ENCODE results near the gene TMC5. TPM values are rescaled to one million over a fixed set of nuclear protein-coding genes. Genes with fewer than 3 reads are reported as not detected.

The TMC5 gene
- total and polyA plus RNA-seq, 2 of the 13 experiments (the other 11 are each of a cell fraction or from before 2014, with no cell fraction given), result 0.09 to 0.41 TPM

GRCh38 chr16:19542138-19542821 lies 124.6 kb downstream of the TMC5 start (continued):
- TF ChIP-seq ZFP36 (IDR thresholded peaks at IDR 0.05; ENCODE audit: borderline replicate concordance, low read depth, low read length, partially characterized antibody) (no peak), CREB1 (IDR thresholded peaks at IDR 0.05) (no peak), CREB1 (CRISPR knock-in tag; IDR thresholded peaks at IDR 0.05) (peak; percentile 85), SKIL (CRISPR knock-in tag; IDR thresholded peaks at IDR 0.05; ENCODE audit: borderline replicate concordance) (no peak), SRSF1 (optimal IDR thresholded peaks at IDR 0.05; ENCODE audit: low read depth, low read length) (no peak), SOX6 (IDR thresholded peaks at IDR 0.05) (no peak), SOX6 (CRISPR knock-in tag; IDR thresholded peaks at IDR 0.05) (peak; percentile 95), SUZ12 (IDR thresholded peaks at IDR 0.05; ENCODE audit: low read depth, low read length) (no peak), NONO (IDR thresholded peaks at IDR 0.05) (no peak), NONO (CRISPR knock-in tag; conservative IDR thresholded peaks at IDR 0.05) (no peak; the same call in 1 of the 2 replicates), SIX1 (CRISPR knock-in tag; IDR thresholded peaks at IDR 0.05; ENCODE audit: borderline replicate concordance) (peak; percentile 92), ZNF232 (CRISPR knock-in tag; IDR thresholded peaks at IDR 0.05; ENCODE audit: borderline replicate concordance) (no peak), ZNF510 (CRISPR knock-in tag; IDR thresholded peaks at IDR 0.05; ENCODE audit: low read depth) (no peak), SRSF4 (IDR thresholded peaks at IDR 0.05; ENCODE audit: low read depth, low read length, poor library complexity, severe bottlenecking) (no peak)
- TF ChIP-seq, protein P1, sequence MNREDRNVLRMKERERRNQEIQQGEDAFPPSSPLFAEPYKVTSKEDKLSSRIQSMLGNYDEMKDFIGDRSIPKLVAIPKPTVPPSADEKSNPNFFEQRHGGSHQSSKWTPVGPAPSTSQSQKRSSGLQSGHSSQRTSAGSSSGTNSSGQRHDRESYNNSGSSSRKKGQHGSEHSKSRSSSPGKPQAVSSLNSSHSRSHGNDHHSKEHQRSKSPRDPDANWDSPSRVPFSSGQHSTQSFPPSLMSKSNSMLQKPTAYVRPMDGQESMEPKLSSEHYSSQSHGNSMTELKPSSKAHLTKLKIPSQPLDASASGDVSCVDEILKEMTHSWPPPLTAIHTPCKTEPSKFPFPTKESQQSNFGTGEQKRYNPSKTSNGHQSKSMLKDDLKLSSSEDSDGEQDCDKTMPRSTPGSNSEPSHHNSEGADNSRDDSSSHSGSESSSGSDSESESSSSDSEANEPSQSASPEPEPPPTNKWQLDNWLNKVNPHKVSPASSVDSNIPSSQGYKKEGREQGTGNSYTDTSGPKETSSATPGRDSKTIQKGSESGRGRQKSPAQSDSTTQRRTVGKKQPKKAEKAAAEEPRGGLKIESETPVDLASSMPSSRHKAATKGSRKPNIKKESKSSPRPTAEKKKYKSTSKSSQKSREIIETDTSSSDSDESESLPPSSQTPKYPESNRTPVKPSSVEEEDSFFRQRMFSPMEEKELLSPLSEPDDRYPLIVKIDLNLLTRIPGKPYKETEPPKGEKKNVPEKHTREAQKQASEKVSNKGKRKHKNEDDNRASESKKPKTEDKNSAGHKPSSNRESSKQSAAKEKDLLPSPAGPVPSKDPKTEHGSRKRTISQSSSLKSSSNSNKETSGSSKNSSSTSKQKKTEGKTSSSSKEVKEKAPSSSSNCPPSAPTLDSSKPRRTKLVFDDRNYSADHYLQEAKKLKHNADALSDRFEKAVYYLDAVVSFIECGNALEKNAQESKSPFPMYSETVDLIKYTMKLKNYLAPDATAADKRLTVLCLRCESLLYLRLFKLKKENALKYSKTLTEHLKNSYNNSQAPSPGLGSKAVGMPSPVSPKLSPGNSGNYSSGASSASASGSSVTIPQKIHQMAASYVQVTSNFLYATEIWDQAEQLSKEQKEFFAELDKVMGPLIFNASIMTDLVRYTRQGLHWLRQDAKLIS (CRISPR knock-in tag; IDR thresholded peaks at IDR 0.05), result no peak
- TF ChIP-seq, protein P2, sequence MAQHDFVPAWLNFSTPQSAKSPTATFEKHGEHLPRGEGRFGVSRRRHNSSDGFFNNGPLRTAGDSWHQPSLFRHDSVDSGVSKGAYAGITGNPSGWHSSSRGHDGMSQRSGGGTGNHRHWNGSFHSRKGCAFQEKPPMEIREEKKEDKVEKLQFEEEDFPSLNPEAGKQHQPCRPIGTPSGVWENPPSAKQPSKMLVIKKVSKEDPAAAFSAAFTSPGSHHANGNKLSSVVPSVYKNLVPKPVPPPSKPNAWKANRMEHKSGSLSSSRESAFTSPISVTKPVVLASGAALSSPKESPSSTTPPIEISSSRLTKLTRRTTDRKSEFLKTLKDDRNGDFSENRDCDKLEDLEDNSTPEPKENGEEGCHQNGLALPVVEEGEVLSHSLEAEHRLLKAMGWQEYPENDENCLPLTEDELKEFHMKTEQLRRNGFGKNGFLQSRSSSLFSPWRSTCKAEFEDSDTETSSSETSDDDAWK (CRISPR knock-in tag; IDR thresholded peaks at IDR 0.05), result no peak
- TF ChIP-seq, protein P3, sequence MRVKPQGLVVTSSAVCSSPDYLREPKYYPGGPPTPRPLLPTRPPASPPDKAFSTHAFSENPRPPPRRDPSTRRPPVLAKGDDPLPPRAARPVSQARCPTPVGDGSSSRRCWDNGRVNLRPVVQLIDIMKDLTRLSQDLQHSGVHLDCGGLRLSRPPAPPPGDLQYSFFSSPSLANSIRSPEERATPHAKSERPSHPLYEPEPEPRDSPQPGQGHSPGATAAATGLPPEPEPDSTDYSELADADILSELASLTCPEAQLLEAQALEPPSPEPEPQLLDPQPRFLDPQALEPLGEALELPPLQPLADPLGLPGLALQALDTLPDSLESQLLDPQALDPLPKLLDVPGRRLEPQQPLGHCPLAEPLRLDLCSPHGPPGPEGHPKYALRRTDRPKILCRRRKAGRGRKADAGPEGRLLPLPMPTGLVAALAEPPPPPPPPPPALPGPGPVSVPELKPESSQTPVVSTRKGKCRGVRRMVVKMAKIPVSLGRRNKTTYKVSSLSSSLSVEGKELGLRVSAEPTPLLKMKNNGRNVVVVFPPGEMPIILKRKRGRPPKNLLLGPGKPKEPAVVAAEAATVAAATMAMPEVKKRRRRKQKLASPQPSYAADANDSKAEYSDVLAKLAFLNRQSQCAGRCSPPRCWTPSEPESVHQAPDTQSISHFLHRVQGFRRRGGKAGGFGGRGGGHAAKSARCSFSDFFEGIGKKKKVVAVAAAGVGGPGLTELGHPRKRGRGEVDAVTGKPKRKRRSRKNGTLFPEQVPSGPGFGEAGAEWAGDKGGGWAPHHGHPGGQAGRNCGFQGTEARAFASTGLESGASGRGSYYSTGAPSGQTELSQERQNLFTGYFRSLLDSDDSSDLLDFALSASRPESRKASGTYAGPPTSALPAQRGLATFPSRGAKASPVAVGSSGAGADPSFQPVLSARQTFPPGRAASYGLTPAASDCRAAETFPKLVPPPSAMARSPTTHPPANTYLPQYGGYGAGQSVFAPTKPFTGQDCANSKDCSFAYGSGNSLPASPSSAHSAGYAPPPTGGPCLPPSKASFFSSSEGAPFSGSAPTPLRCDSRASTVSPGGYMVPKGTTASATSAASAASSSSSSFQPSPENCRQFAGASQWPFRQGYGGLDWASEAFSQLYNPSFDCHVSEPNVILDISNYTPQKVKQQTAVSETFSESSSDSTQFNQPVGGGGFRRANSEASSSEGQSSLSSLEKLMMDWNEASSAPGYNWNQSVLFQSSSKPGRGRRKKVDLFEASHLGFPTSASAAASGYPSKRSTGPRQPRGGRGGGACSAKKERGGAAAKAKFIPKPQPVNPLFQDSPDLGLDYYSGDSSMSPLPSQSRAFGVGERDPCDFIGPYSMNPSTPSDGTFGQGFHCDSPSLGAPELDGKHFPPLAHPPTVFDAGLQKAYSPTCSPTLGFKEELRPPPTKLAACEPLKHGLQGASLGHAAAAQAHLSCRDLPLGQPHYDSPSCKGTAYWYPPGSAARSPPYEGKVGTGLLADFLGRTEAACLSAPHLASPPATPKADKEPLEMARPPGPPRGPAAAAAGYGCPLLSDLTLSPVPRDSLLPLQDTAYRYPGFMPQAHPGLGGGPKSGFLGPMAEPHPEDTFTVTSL (CRISPR knock-in tag; IDR thresholded peaks at IDR 0.05; ENCODE audit: borderline replicate concordance), result peak; percentile 99
